Activated CD4-positive, alpha-beta T cell treated with anti-CD3 and anti-CD28 coated beads for 24 hours (primary cell): ENCODE results near the gene GH1.
"Not testable (repeated sequence)": the region's sequence is repeated elsewhere in the genome, so short reads cannot be mapped to it uniquely, and the experiment has no call there.

ENCODE experiments used
- DNase-seq, 2 donors: peaks; one replicate each; pipeline ENCODE4 v3.0.0-alpha.2; 2020; ENCODE audit warnings: low read depth in 2 of 2

The GH1 gene

DNA sequence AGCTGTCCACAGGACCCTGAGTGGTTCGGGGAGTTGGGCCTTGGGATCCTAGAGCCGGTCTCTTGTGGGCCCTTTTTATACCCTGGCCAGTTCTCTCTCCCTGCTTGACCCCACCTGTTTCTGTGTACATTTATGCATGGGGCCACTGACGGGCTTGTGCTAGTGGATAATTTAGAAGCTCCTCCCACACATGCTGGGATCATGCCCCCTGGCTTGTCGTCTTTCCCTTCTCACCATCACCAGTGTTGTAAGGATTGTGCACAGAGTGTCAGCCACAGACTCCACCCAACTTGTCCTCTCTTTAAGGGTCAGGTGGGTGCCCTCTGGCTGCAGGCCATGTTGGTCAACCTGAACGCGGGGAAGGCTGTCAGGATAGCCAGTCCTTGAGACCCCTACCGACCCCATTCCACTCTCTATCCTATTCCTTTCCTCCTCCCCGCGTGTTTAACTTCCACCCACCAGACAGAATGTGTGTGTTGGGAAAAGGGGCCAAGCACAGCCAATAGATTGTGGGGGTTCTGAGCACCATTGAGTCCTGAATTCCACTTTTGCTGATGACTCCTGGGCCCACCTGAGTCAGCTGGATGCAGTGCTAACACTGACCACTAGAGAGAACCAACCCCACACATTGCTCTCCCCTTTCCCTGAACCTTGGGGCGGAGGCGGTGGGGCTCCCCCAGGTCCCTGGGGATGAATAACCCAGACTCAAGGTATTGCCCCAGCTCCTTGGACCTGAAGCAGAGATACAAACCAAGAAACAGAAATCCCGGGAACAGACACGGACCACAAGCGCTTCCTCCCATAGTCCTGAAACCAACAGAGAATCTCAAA is 21.9 kb downstream of the GH1 start, which contains the start of gene CSH1:
TSS of gene CSH1 (minus strand) at position 51 of the 831 bp plus-strand sequence. CDS start 63 bp downstream, outside the sequence.
- not testable (repeated sequence) for DNase-seq

- not testable (repeated sequence) for DNase-seq
These were observed 23.8 kb downstream of the GH1 start for GRCh38 chr17:63894821-63895220.

DNA sequence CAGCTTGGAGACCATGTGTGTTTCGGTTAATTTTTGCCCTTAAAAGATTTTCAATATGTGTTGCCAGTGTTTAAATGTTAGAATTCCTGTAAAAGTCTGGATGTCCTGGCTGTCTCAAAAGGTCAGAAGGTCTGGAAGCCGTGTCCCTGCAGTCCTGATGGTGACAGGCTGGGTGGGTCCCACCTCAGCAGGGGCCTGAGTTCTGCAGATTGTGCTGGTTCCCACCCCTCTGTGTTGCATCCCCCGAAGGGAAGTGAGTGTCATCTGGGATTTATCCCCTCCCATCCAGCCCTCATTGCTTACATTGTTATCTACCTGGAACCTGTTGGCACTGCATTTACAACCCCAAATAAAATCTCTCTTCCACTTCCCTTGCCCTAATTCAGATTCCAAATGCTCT is 24.6 kb downstream of the GH1 start:
- not testable (repeated sequence) for DNase-seq

- not testable (repeated sequence) for DNase-seq
These were observed 26.2 kb downstream of the GH1 start for GRCh38 chr17:63892316-63893037.

- DNase-seq: not testable (repeated sequence)
These were observed 29.4 kb downstream of the GH1 start for GRCh38 chr17:63889026-63889848.

DNA sequence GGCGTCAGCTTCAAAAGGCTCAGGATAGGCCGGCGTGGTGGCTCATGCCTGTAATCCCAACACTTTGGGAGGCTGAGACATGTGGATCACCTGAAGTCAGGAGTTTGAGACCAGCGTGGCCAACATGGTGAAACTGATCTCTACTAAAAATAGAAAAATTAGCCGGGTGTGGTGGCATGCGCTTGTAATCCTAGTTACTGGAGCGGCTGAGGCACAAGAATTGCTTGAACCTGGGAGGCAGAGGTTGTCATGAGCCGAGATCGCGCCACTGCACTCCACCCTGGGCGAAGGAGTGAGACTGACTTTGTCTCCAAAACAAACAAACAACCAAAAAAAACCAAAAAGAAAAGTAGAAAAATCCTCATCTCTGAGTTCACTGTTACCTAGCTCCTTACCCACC is 33.5 kb downstream of the GH1 start:
- DNase-seq: not testable (repeated sequence)

GRCh38 chr17:63882626-63883126 is 36.0 kb downstream of the GH1 start:
- not testable (repeated sequence) for DNase-seq

GRCh38 chr17:63881935-63882601 is 36.6 kb downstream of the GH1 start, which contains the start of gene GH2:
Gene GH2 (minus strand): TSS chr17:63881944. CDS start chr17:63881801, 143 bp downstream.
- peak; percentile 46 to 50 for DNase-seq

GRCh38 chr17:63881337-63881736 is 37.3 kb downstream of the GH1 start:
- not testable (repeated sequence) for DNase-seq

- DNase-seq: no peak
These were observed 37.9 kb downstream of the GH1 start for GRCh38 chr17:63880706-63881105.

GRCh38 chr17:63878413-63878812 is 40.2 kb downstream of the GH1 start:
- not testable (repeated sequence) for DNase-seq

DNA sequence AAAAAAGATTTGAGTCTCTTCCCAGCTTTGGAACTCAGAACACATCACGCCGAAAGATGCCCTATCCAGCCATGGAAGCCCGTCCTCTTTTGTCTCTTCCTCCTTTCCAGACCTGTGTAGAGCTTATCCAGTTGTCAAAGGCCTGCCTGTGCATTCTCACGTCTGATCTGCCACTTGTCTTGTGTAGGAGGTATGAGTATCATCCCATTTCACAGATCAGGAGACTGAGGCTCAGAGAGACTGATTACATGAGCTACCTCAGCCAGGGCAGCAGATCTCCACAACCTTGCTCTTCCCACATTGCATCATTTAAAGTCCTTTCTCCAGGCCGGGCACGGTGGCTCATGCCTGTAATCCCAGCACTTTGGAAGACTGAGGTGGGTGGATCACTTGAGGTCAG is 43.9 kb downstream of the GH1 start:
- not testable (repeated sequence) for DNase-seq

DNA sequence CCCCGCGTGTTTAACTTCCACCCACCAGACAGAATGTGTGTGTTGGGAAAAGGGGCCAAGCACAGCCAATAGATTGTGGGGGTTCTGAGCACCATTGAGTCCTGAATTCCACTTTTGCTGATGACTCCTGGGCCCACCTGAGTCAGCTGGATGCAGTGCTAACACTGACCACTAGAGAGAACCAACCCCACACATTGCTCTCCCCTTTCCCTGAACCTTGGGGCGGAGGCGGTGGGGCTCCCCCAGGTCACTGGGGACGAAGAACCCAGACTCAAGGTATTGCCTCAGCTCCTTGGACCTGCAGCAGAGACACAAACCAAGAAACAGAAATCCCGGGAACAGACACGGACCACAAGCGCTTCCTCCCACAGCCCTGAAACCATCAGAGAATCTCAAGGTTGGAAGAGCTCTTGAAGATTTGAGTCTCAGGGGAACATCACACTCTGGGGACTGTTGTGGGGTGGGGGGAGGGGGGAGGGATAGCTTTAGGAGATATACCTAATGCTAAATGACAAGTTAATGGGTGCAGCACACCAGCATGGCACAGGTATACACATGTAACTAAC is 44.5 kb downstream of the GH1 start:
- not testable (repeated sequence) for DNase-seq

DNA sequence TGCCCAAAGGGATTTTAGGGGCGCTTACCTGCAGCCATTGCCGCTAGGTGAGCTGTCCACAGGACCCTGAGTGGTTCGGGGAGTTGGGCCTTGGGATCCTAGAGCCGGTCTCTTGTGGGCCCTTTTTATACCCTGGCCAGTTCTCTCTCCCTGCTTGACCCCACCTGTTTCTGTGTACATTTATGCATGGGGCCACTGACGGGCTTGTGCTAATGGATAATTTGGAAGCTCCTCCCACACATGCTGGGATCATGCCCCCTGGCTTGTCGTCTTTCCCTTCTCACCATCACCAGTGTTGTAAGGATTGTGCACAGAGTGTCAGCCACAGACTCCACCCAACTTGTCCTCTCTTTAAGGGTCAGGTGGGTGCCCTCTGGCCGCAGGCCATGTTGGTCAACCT is 45.1 kb downstream of the GH1 start, which contains the start of gene CSH2:
TSS of gene CSH2 (minus strand) at position 101 of the 400 bp plus-strand sequence. CDS start at position 38, 63 bp downstream.
- DNase-seq: not testable (repeated sequence)

- not testable (repeated sequence) for DNase-seq
These were observed 46.8 kb downstream of the GH1 start for GRCh38 chr17:63871646-63872365.

GRCh38 chr17:63870292-63870665 is 48.4 kb downstream of the GH1 start:
- not testable (repeated sequence) for DNase-seq

GRCh38 chr17:63869491-63870291 is 48.9 kb downstream of the GH1 start:
- DNase-seq: not testable (repeated sequence)
